HG03064 (cell line): ENCODE measurements around the gene GREM2.

Experiments used
- ATAC-seq: cut with Tn5 transposase; IDR thresholded peaks from one replicate; pipeline ENCODE4 v1.9.1; 2021; ENCODE audit warnings: low read depth; ENCODE audit not compliant: unreplicated experiment

The GREM2 gene

DNA sequence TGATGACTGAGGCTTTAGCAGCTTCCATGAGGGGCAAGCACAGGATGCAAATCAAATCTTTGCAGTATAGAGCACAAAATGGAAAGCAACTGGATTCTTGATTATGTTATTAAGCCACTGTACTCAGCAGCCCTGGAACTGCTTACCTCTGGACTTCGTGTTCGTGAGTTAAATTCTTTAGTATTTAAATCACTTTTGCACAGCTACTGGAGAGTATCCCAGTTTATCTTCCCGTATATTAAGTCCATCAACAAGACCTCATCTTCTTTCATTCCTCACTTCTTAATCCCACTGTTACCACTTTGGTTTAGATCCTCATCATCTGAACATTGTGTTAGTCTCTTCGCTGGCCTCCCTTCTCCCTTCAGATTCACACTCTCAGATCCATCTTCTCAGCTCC lies 108.9 kb downstream of the GREM2 start:
- no peak for ATAC-seq

DNA sequence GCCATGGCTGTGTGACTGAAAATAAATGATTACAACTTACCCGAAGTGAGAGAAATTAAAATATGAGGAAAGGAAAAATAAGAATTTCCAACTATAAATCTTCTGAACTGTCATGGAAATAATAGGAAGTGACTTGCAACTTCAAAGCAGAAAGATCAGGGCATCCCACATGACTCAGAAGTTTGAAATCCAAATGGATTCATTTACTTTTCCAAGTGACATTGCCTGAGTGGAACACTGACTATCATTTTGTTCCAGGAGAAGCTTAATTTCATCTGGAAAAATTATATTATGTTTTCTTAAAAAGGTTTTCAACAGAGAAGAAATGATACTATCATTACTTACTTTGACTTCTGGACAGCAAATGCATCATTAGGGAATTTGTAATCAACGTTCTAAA lies 110.8 kb downstream of the GREM2 start:
- ATAC-seq, result no peak

DNA sequence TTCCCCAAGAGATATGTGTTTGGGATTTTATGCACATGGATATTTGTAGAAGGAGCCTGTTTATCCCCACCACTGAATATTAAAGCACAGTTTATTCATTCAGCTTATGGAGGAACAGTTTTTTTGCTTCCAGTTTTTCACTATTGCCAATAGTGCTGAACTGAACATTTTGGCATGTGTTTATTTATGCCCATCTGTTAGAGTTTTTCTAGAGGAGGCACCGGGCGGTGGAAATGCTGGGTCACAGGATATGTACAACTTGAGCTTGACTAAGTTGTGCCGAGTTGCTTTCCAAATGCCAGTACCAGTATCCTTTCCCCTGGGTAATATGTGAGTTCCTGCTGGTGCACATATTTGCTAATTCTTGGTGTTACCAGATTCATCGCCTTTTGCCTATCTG lies 111.3 kb downstream of the GREM2 start:
- ATAC-seq, result no peak

DNA sequence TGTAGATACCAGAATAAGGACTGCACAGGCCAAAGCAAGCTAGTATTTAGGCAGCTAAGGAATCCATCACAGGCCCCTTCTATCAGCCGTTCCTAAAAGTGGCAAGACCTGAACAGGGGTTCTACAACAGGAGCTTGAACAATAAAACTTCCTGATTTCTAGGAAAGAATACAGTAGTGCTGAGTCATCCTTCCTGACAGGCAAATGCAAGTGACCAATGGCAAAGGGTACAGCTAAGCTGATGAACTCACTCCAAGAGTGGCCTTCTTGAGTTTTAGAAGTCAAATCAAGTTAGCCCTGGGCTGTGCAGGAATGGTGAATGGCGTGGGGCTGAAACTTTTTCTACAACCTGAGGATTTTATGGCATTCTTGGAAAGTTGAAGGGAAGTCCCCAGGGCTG lies 112.9 kb downstream of the GREM2 start:
- ATAC-seq, result no peak

DNA sequence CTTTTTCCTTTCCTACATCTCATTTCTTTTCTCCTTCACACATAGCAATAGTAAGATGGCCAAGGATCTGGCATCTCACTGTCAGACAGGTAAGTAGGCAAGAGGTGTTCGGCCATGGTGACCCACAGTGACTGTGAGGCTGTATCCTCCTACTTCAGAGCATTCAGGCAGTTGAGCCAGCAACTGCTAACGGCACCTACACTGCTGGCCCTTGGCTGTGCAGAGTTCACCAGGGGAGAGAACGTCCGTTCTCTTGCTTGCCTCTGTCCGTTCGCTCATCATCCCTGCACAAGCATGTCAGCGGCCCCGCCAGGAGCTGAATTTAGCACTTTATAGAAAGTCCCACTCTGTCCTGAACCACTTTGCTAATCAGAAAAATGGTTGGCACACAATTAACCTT lies 113.6 kb downstream of the GREM2 start:
- ATAC-seq, result no peak

DNA sequence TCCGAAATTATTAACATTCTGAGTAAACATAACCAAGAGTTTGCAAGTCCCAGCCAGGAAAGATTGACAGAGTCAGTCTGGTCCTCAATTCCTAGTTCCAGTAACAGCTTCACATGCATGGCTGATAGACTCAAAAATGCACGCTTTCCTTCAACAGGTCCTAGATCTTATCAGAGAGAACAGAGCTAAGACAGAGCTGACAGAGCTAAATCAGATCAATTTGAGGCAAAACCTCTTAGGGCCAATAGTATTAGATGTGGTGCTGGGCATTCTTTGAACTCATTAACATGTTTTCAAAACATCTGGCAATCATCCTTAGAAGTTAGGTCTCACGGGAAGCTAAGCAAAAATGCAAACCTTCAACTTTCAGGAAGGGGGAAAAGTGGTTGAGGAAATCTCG lies 114.0 kb downstream of the GREM2 start:
- no peak for ATAC-seq

DNA sequence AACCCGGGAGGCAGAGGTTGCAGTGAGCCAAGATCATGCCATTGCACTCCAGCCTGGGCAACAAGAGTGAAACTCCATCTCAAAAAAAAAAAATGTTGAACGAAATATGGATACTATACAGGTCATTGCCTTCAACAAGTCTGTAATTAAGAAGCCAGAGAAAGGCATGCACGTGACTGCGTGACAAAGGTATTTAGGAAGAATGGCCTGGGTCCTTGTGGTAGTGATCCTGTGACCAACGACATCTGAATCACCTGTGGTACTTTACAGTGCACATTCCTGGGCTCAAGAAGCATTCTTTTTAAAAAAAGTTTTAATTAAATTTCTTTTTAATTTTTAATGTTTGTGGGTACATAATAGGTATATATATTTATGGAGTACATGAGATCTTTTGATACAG lies 115.0 kb downstream of the GREM2 start:
- ATAC-seq, result no peak

DNA sequence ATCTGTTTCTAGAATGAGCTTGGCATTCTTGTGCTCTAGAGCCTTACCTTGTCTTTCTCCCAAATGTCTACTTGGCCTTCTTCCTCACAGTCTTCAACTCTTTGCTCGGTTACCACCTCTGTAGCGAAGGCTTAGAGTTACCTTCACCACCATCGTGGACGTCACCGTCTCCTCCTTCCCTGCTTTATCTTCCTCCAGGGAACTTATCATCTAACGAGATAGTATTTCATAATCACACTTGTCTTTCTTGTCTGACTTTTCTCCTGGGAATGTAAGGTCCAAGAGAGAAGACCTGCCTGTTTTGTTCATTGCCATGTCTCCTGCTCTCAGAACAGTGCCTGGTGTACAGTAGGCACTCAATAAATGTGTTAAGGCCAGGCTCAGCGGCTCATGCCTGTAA lies 115.6 kb downstream of the GREM2 start:
- no peak for ATAC-seq

DNA sequence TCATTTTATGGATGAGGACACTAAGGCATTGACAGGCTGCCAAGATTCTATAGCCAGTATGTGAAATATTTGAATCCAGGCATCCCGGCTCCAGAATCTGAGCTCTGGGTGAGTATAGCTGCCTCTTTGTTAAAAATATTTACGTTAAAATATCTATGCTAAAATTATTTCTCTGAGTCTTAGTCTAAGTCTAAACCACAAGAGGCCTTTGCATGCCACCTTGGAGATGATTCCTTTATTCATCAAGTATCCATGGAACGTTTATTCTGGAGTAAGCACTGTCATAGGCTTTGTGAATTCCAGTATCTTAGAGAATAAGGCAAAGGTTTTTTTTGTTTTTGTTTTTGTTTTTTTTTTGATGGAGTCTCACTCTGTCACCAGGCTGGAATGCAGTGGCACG lies 116.4 kb downstream of the GREM2 start:
- ATAC-seq, result no peak

DNA sequence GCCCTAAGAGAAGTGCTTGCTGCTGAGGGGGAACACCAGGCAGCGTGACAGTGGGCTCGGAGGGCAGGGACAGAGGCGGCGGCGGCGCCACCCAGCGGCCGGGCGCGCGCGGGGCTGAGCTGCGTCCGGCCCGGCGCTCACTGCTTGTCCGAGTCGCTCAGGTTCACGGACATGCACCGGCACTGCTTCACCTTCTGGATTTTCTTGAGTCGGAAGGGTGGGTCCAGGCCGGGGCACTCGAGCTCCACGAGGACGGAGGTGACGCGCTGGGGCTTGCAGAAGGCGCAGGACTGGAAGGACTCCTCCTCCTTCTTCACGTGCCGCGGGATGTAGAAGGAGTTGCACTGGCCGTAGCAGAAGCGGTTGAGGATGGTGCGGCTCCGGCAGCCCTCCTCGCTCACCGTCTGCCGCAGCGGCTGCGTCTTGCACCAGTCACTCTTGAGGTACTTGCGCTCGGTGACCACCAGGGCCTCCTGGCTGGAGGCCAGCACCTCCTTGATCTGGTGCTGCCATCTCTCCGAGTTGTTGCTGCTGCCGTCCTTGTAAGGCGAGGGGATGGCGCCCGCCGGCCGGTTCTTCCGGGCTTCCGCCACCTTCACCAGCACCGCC lies 119.0 kb downstream of the GREM2 start:
- ATAC-seq, result no peak

DNA sequence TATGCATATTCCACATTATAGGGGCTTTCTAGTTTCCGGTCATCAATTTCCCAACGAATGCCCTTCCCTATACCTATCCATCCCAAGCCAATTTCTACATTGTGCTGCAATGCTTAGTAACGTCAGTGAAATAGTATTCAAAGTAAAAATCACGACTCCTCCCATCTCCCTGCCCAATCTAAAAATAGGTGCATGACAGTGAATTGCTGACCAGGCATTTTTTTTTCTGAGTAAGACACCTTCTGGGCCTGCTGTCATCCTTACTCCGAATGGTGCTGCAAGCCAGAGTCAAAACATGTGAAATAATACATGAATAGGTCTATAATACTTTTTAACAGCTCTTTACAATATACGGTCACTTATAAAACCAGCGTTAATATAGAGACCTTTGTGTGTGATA lies 120.2 kb downstream of the GREM2 start:
- no peak for ATAC-seq

DNA sequence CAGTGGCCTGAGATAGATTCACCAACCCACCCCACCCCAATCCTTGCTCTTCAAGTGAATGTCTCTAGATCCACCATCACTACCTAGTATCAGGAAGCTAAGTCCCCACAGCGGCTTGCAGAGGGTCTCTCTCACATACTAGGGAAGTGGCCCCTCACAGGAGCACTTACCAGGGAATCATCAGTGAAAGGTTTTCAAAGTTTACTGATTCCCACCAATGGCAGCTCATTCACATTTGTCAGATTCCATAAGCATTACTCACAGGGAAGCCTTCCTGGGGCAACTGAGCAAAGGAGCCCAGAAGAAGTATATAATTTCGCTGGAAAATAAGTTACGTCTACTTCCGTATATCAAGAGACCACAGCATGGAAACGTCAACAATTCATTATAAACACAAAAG lies 120.8 kb downstream of the GREM2 start:
- no peak for ATAC-seq

DNA sequence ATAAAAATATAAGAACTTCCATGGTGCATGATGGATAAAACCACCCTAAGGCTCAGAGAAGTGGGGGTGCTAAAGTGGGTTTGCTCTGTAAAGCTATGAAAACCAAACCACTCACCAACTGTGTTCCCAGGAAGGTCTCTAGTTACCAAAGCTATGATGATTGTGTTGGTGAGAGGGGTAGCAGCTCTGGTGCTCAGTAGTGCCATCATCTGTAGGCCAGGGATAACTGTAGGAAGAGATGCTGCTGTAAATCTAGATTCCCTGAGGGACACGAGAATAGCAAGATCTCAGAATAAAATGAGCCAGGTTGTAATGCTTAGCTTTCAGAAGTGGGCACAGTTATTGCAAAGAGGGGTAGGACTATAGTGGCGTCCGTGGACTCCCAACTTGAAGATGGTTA lies 124.5 kb downstream of the GREM2 start:
- ATAC-seq, result no peak

DNA sequence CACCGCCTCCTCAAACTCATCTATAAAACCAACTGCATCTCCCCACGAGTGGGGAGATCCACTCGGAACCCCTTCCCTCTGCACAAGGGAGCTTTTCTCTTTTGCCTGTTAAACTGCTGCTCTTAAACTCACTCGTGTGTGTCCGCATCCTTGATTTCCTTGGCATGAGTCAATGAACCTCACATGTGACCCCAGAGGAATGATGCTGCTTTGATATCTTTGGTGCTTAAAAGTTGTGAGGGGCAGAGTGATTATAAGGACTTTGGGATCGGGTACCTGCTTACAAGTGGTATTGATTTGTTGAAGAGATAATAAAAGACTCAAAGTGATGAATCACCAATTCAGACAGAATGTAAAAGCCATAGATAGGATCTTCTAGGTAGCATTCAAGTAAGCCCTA lies 125.3 kb downstream of the GREM2 start:
- ATAC-seq, result no peak

DNA sequence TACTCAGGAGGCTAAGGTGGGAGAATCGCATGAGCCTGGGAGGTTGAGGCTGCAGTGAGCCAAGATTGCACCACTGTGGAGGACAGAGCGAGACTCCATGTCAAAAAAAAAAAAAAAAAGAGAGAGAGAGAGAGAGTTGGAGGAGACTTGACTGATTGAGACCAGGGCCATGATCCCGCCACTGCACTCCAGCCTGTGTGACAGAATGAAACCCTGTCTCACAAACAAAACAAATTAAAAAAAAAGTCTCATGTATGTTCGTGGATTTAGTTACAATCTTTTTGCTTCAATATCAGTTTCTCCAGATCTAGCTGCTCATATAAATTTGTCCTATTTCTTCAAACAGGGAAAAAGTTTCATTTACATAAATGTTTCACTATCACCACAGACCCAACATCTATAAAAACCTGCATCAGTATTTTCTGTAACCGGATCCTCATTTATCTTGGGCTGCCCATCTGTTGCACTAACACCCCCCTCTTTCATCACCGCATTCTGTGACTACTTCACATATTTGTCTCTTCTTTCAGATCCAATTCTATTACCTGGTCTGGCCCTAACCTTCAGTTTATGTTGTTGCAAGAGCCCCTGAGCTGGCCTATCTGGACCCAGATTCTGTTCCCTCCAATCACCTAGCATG lies 127.0 kb downstream of the GREM2 start:
- no peak for ATAC-seq

DNA sequence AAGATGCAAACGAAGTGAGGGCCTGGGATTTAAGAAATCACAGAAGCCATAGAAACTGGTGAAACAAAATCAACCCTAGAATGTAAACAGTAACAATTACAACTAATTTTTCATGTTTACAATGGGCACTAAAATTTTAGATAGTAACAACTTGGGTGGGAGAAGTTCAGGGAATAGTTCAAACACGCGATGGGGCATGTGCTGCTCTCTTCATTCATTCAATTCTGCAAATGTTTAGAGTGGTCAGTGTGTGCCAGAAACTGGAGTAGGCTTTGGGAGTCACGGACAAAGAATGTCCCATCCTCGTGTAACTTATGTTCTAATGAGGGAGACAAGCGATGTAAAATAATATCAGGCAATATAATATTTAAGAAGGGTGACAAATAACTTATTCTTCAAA lies 133.4 kb downstream of the GREM2 start:
- ATAC-seq, result no peak

DNA sequence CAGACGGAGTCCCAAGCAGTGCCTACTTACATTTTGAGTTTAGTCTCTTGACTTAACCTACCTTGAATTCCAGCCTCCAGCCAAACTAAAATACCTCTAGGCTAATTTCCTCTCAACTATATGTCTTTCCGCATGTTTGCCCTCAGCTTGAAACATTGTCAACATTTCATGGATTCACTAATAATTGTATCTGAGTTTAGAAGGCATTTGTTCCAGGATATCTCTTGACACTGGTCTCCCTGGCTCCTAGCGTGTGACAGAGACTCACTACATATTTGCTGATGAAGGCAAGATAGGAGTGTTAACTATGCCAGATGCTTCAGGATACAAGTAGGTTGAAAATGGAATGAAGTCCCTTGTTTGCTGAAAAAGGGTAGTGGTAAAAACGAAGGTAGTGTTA lies 136.1 kb downstream of the GREM2 start:
- no peak for ATAC-seq

DNA sequence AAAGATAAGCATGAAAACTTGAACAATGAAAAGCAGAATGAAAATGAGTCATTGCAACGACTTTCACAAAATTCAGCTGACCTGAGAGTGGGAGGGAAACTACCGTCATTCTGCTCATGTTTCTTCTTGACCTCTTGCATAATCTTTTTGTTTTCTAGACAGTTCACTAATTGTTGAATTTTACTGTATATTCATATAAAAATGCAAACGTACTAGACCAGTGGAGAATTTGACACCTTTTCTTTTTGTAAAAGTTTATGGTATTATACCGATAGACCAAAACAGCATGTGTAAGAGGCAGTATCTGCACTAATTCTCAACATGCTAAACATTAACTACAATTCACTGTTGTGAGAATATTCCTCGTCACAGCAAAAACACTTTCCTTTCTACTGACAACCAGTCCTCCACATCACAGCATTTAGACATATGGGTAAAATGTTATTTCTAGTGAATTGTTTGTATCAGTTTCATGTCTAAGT lies 137.8 kb downstream of the GREM2 start:
- no peak for ATAC-seq

DNA sequence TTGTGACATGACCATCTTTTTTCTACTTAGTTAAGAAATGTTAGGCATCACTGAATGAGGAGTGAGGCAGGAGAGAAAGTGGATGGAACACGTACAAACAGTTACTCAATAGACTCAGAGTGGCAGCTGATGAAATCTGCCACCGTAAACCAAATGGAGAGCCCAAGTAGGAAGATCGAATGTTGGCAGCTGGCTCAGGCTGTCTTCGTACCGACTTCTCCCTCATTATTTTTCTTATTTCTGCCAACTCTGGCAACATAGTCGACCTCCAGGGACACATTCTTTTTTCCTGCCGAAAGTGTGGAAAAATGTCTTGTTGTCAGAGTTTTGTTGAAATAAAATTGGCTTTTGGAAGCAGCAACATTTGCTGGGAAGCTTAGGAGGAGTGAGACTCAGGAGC lies 143.3 kb downstream of the GREM2 start:
- no peak for ATAC-seq

DNA sequence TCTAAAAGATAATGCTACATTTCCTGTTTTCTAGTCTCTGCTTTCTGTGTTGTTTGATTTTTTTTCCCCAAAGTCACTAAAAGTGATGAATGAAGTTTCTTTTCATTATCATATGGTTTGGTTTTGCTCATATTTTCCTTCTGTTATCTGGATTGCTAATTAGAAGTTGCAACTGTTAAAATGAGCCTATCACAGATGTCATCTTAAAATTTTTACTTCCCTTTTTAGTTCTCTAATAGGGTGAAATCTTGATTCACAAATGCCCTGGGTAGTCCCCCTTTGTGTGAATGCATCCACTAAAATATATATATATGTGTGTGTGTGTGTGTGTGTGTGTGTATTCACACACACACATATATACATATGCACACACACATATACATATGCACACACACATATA lies 144.1 kb downstream of the GREM2 start:
- ATAC-seq, result no peak

DNA sequence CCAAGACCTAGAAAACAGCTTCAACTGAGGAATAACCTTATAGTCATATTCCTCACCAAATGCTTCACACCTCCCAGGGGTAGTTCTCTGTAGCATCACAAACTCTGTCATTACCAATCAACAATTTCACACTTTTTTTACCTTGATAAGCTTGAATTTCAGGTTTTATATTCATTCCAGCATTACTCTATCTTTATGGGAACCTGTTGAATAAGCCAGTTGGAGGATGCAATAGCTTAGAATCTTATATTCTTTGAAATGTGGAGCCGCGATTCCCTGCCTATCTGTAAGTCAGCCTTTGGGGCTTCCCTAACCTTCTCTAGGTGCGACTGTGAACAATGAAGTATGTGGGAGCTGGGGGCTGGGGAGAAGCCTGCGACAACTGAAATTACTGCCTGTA lies 145.4 kb downstream of the GREM2 start:
- no peak for ATAC-seq

DNA sequence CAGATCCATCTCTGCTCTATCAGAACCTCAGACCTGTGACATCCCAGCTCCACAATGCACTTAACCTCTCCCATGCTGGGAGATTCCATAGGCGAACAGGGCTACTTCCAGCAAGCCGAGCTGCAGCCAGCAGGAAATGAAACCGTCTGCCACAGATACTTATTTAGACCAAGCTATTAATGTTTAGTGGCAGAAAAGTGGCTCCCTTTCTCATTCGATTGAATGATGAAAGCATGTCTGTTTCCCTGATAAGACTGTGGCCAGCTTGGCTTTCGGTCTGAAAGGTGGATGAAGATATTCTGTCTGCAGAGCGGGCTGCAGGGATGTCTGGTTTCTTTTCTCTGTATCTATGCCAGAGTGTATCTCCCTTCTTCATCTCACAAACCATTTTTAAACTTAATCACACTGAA lies 146.4 kb downstream of the GREM2 start:
- ATAC-seq, result no peak

DNA sequence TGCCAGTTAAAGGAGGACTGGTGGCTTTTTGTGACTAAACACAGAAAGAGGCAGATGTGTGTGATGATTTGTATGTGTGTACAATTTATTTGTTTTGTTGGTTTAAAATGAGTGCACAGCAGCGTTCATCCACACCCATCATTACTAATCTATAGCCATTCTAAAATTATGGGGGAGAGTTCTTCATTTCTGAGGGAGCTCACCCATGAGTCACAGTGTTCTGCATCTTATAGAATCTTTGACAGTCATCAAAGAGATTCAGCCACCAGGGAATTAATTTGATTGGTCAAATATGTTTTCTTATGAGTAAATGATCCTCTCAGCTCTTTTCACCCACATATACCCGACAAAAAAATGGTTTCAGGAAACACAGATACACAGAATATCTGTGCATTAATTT lies 147.9 kb downstream of the GREM2 start:
- ATAC-seq, result no peak
